HEK293 (cell line): ENCODE data around the gene ZNF593OS.

Experiments used
- BCL11A ChIP-seq: fragments of 450-650 bp; formaldehyde crosslinking; IDR thresholded peaks from 2 replicates; pipeline ENCODE4 v1.5.1; 2016; ENCODE audit warnings: low read depth, missing biosample characterization, missing genetic modification characterization
- CTCF ChIP-seq: fragments of 450-650 bp; formaldehyde crosslinking; IDR thresholded peaks from 2 replicates; pipeline ENCODE4 v1.5.1; 2016; ENCODE audit warnings: missing biosample characterization, missing genetic modification characterization
- HOXA7 ChIP-seq: sonication (generic); formaldehyde crosslinking; IDR thresholded peaks from 2 replicates; pipeline ENCODE4 v1.8.1; 2022; ENCODE audit warnings: missing genetic modification reagents, borderline replicate concordance
- KLF17 ChIP-seq: fragments of 450-650 bp; formaldehyde crosslinking; IDR thresholded peaks from 2 replicates; pipeline ENCODE4 v1.5.1; 2016; ENCODE audit warnings: missing biosample characterization, missing genetic modification characterization
- SETDB1 ChIP-seq: IDR thresholded peaks from one replicate; pipeline ENCODE4 v1.6.1; 2017; ENCODE audit warnings: mild to moderate bottlenecking, low read length, moderate library complexity, mixed read lengths; ENCODE audit not compliant: insufficient read length
- YY1 ChIP-seq: fragments of 450-650 bp; formaldehyde crosslinking; IDR thresholded peaks from 2 replicates; pipeline ENCODE4 v1.5.1; 2018; ENCODE audit warnings: missing biosample characterization, missing genetic modification characterization
- ZNF121 ChIP-seq: fragments of 450-650 bp; formaldehyde crosslinking; IDR thresholded peaks from 2 replicates; pipeline ENCODE4 v1.5.1; 2016; ENCODE audit warnings: missing biosample characterization, missing genetic modification characterization
- ZNF133 ChIP-seq: fragments of 450-650 bp; formaldehyde crosslinking; IDR thresholded peaks from 2 replicates; pipeline ENCODE4 v1.5.1; 2016; ENCODE audit warnings: missing biosample characterization, missing genetic modification characterization
- ZNF274 ChIP-seq, 2 experiments: fragments of 200-500 bp in 1 of 2; fragments of 450-650 bp in 1 of 2; sonication (Bioruptor generic) in 1 of 2; formaldehyde crosslinking in 1 of 2; IDR thresholded peaks; 2 replicates each; pipeline versions ENCODE4 v1.5.1 to v1.6.1; 2014 to 2016; ENCODE audit warnings: borderline replicate concordance in 1 of 2, inconsistent platforms in 1 of 2, low read length in 1 of 2, missing biosample characterization in 1 of 2, missing genetic modification characterization in 1 of 2
- ZNF335 ChIP-seq: fragments of 450-650 bp; formaldehyde crosslinking; conservative IDR thresholded peaks from 2 replicates; pipeline ENCODE4 v1.5.1; 2016; ENCODE audit warnings: missing biosample characterization, missing genetic modification characterization
- ZNF513 ChIP-seq: fragments of 450-650 bp; IDR thresholded peaks from 2 replicates; pipeline ENCODE4 v1.5.1; 2018; ENCODE audit warnings: missing biosample characterization, missing genetic modification characterization
- ZNF670 ChIP-seq: fragments of 450-650 bp; formaldehyde crosslinking; IDR thresholded peaks from 2 replicates; pipeline ENCODE4 v1.5.1; 2016; ENCODE audit warnings: missing biosample characterization, missing genetic modification characterization, low read depth
- ZNF777 ChIP-seq: fragments of 450-650 bp; formaldehyde crosslinking; IDR thresholded peaks from 2 replicates; pipeline ENCODE4 v1.5.1; 2017; ENCODE audit warnings: missing biosample characterization, missing genetic modification characterization, borderline replicate concordance

- no peak for TF ChIP-seq ZNF133 (tag by site-specific recombination)
- no peak for TF ChIP-seq CTCF (tag by site-specific recombination)
- TF ChIP-seq ZNF121 (tag by site-specific recombination), result no peak
- no peak for TF ChIP-seq ZNF513 (tag by site-specific recombination)
- no peak for TF ChIP-seq SETDB1
- no peak for TF ChIP-seq ZNF335 (tag by site-specific recombination)
- TF ChIP-seq HOXA7, result no peak
- TF ChIP-seq KLF17 (tag by site-specific recombination), result no peak
- no peak for TF ChIP-seq ZNF777 (tag by site-specific recombination)
- no peak for TF ChIP-seq BCL11A (tag by site-specific recombination)
- TF ChIP-seq ZNF670 (tag by site-specific recombination), result no peak
- no peak for TF ChIP-seq YY1
- no peak for TF ChIP-seq ZNF274 (IDR thresholded peaks at IDR 0.05; ENCODE audit: low read length)
- no peak for TF ChIP-seq ZNF274 (tag by site-specific recombination; IDR thresholded peaks at IDR 0.05; ENCODE audit: borderline replicate concordance)
Measured at GRCh38 chr1:26182383-26182696, 10.7 kb upstream of the ZNF593OS start.
